ENCODE data around the gene PSAP. TPM values are rescaled to one million over a fixed set of nuclear protein-coding genes. Genes with fewer than 3 reads are reported as not detected.
A peak's percentile ranks its signal among the peaks of the same experiment; 100 is the strongest.

The PSAP gene
- polyA plus RNA-seq, 1 experiment = 1,979 TPM

GRCh38 chr10:71812016-71812912, 38.8 kb downstream of the PSAP start:
- ChIA-PET POLR2A (no interaction called here), CTCF (interaction anchor here (0.6 to 4.8 kb wide), 47 partner anchors 10 to 498 kb away, joined by 3 to 23 read pairs (median 4); partner anchors contain the start of genes SLC29A3 and VSIR)
- TF ChIP-seq CTCF (IDR thresholded peaks at IDR 0.05; ENCODE audit: insufficient read depth, low read depth, low read length) = peak; percentile 94
- peaks cover 19% of the 10 kb centered on the region for H3K36me3 ChIP-seq (ENCODE audit: control insufficient read depth, insufficient read depth, low read length)
- no peaks in the 10 kb centered on the region; the same call in 1 of the 2 replicates for H3K27me3 ChIP-seq (ENCODE audit: control insufficient read depth, insufficient read depth, low read length)
- H3K4me3 ChIP-seq (ENCODE audit: low read depth, low read length) = no peak overlapping the region
- DNase-seq (ENCODE audit: low read depth) = no peak

- Histone ChIP-seq H3K36me3 (ENCODE audit: control insufficient read depth, insufficient read depth, low read length) (peaks cover 11% of the 10 kb centered on the region), H3K27me3 (ENCODE audit: control insufficient read depth, insufficient read depth, low read length) (no peaks in the 10 kb centered on the region; the same call in 1 of the 2 replicates), H3K4me3 (ENCODE audit: low read depth, low read length) (no peak overlapping the region)
- CTCF ChIA-PET = interaction anchor here (0.6 to 4.8 kb wide), 36 partner anchors 10 to 497 kb away, joined by 3 to 23 read pairs (median 4); partner anchors contain the start of genes SLC29A3 and VSIR
- POLR2A ChIA-PET = no interaction called here
- TF ChIP-seq CTCF (IDR thresholded peaks at IDR 0.05; ENCODE audit: insufficient read depth, low read depth, low read length) = no peak
- DNase-seq (ENCODE audit: low read depth) = no peak
Measured at GRCh38 chr10:71811351-71811750, 39.7 kb downstream of the PSAP start.

- no peak overlapping the region for H3K4me3 ChIP-seq (ENCODE audit: low read depth, low read length)
- ChIA-PET POLR2A (no interaction called here), CTCF (interaction anchor here (1.4 to 4.8 kb wide), 4 partner anchors 20 to 496 kb away, joined by 5 to 23 read pairs (median 14); no protein-coding TSS in a partner anchor)
- peaks cover 3% of the 10 kb centered on the region for H3K36me3 ChIP-seq (ENCODE audit: control insufficient read depth, insufficient read depth, low read length)
- peaks cover 5% of the 10 kb centered on the region; the same call in 1 of the 2 replicates for H3K27me3 ChIP-seq (ENCODE audit: control insufficient read depth, insufficient read depth, low read length)
- no peak for TF ChIP-seq CTCF (IDR thresholded peaks at IDR 0.05; ENCODE audit: insufficient read depth, low read depth, low read length)
- DNase-seq (ENCODE audit: low read depth) = no peak
Measured at GRCh38 chr10:71810048-71810750, 40.9 kb downstream of the PSAP start.

DNA sequence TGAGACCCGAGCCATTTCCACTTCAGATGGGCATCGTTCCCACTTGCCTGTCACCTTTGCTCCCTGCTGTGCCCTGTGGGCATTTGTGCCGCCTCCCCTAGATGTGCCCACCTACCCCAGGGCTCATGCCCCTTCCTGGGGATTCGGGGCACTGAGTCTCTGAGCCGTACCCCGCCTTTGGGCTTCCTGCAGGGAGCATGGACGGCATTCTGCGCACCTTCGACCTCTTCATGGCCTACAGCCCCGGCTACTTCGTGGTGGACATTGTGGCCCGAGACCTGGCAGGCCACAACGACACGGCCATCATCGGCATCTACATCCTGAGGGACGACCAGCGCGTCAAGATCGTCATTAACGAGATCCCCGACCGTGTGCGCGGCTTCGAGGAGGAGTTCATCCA, 41.4 kb downstream of the PSAP start:
- no peaks in the 10 kb centered on the region for H3K36me3 ChIP-seq (ENCODE audit: control insufficient read depth, insufficient read depth, low read length)
- no peak overlapping the region for H3K4me3 ChIP-seq (ENCODE audit: low read depth, low read length)
- CTCF ChIA-PET = interaction anchor here (1.4 kb wide), 1 partner anchor 87 kb away, joined by 3 read pairs; no protein-coding TSS in a partner anchor
- H3K27me3 ChIP-seq (ENCODE audit: control insufficient read depth, insufficient read depth, low read length) = peaks cover 6% of the 10 kb centered on the region; the same call in 1 of the 2 replicates
- POLR2A ChIA-PET = no interaction called here
- DNase-seq (ENCODE audit: low read depth) = no peak
- TF ChIP-seq CTCF (IDR thresholded peaks at IDR 0.05; ENCODE audit: insufficient read depth, low read depth, low read length) = no peak
